Lower leg skin (tissue), 3 donors: Measurements from ENCODE around the gene TREM1.

Experiments used
- CTCF ChIP-seq, 3 donors: fragments of 450-650 bp; IDR thresholded peaks; one replicate each; pipeline ENCODE4 v1.5.1; 2016; ENCODE audit warnings: antibody characterized with exemption in 3 of 3, mild to moderate bottlenecking in 3 of 3, moderate library complexity in 2 of 3
- POLR2A ChIP-seq, 2 donors: fragments of 450-650 bp; IDR thresholded peaks; one replicate each; pipeline ENCODE4 v1.6.1; 2016 to 2017; ENCODE audit warnings: antibody characterized with exemption in 2 of 2, mild to moderate bottlenecking in 1 of 2, moderate library complexity in 1 of 2

GRCh38 chr6:41229721-41230120 lies 56.8 kb downstream of the TREM1 start:
- TF ChIP-seq CTCF (IDR thresholded peaks at IDR 0.05) (no peak), POLR2A (IDR thresholded peaks at IDR 0.05) (no peak)
